HPDE6-E6E7 (cell line): ENCODE data around the gene RAB8B.
A peak's percentile ranks its signal among the peaks of the same experiment; 100 is the strongest.

Experiments
- DNase-seq: peaks from one replicate; pipeline ENCODE4 v3.0.0; 2011; ENCODE audit warnings: missing footprints; ENCODE audit errors: extremely low spot score

RAB8B gene

DNA sequence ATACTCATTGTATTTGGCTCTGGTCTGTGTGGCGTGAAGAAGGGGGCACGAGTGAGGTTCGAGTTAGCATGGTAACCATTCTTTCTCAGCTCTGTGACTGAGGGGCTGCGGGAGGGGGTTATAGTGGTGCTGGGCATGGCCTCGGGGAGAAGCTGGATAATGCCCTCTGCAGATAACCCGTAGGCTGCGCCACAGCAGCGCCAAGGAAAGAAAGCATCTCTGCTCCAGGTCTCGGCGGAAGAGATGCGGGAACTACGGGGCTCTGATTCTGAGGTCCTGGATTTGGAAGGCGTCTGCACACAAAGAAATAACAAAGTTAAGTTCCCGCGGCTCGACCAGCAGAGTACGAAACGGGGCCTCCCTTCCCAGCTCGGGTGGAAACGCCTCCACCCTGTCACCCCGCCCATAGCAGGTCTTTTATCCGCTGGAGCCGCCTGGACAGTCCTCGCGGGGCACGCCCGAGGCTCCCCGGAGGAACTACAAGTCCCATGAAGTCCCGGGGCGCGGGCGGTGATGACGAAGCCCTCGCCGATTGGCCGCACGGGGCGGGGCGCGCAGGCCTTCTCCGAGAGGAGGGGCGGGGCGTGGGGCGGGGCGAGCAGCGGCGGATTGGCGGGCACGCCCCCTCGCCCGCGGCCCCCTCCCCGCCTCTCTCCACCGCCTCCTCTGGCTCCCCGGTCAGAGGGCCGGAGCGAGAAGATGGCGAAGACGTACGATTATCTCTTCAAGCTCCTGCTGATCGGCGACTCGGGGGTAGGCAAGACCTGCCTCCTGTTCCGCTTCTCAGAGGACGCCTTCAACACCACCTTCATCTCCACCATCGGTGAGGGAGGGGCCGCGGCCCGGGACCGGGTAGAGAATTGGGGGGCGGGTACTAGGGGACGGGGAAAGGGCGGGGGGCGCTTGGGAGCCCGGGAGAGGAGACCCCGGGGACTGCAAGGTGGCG, at the start of gene RAB8B:
Gene RAB8B, plus strand, starts transcription at position 681 of the 946 bp plus-strand sequence. Its CDS starts 19 bp downstream, at position 700.
- peak; percentile 84 for DNase-seq

DNA sequence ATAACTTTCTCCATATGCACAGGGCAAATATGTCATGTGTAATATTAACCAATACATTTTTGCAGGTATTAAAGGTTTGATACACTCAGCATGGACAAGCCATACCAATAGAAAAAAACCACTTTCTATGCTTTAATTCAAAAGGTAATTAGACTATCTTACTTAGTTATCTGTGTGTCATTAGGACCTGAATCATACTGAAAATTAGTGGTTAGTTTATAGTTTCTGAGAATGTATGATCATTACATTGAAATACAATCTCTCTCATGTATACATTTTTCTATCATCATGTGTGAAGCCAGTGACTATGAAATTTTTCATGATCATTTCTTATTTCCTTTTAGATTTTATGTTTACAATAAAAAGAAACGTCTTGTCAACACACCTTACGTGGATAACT, 48.5 kb upstream of the RAB8B start:
- DNase-seq, result no peak

DNA sequence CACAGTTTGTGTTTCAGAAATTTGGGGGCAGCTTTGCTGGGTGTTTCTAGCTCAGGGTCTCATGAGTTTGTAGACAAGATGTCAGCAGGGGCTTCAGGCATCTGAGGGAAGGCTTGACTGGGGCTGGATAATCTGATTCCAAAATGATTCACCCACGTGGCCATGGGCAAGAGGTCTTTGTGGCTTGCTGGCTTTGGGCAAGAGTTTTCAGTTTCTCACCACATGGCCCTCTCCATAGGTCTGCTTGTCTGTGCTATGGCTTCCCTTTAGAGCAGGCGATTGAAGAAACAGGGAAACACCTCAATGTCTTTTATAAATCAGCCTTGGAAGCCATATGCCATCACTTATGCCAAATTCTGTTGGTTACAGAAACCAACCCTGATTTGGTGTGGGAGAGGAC, 44.0 kb upstream of the RAB8B start:
- no peak for DNase-seq

DNA sequence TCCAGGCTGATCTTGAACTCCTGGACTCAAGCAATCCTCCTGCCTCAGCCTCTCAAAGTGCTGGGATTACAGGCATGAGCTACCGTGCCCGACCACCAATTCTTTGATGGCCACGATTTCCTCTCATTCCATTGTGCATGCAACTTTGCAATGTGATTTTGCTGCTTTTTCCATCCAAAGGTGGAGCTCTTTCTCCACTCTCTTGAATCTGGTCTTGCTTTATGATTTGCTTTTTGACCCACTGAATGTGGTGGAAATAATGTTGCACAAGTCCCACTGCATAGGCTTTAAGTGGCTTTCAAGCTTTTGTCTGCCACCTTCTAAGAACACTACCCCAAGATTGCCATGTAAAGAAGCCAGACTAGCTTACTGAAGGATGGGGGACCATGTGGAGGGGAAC, 42.7 kb upstream of the RAB8B start:
- no peak for DNase-seq

DNA sequence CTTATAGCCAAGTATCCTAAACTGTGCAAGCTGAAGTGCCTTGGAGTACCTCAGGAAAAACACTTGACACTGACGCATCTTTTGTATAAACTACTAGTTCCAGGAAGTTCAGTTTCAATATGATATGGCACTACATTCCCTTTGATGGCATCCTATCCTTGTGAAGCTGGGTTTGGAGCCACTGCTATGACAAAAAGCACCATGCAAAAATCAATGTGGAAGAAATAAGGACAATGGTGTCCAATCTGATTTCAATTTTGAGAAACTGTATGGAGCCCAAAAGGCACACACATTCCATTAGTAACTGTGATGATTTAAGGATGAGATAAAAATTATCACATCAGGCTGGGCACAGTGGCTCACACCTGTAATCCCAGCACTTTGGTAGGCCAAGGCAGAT, 37.7 kb upstream of the RAB8B start:
- no peak for DNase-seq

DNA sequence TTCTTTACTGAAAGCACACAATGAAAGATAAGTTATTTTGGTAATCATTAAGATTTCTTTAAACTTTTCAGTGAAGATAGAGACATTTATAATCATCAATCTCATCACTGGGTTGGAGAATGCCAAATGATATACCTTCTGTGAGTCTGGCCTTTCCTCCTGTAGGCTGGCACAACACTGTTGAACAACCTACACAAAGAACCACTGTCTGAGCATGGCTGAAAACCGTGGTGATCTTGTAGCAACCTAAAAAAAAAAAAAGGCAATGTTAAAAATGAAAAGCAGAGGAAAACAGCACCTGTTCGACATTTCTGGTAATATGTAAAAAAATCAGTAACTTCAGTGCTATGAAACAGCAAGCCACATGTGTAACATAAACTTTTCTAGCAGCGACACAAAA, 33.9 kb upstream of the RAB8B start:
- no peak for DNase-seq

DNA sequence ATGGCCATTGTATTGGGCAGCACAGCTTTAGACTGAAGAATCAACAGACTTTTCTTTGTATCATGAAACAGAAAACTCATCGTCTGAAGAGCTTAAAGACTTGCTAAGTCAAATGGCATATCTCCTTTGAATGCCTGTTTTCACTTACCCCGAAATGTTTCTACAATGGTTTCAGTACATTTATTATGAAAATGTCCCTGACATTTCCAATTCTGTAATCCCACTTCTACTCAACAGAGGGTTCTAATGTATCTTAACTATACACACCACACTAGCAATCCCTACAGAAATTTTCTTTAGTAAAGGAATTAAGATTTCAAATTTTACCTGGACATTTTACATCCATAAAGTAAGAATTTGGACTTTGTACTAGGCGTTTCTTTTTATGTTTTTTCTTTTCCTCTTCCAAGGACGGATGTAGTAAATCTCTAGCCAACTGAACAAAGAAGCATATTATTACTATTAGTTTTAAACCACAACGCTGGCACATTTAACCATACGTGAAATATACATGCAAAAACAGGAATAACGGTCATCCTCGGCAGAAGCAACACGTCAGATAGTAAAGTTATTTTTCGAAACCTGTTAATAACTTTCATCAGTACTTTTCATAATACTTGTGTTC, 33.2 kb upstream of the RAB8B start:
- DNase-seq, result no peak

DNA sequence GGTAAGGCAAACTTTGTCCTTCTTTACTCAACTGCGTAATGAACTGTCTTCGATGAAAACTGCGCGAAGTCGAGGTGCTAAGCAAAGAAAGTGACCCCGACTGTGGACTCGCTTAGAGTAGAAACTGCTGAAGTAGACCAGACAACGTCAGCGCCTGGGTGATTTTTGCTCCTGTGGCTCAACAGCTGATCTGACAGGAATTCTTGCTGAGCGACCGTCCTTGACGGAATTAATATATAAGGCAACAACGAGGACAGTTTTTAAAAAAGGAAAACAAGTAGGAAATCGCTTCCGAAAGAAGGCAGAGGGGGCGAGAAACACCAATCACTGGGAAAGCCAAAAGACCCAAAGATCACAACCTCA, 32.7 kb upstream of the RAB8B start:
- no peak for DNase-seq

DNA sequence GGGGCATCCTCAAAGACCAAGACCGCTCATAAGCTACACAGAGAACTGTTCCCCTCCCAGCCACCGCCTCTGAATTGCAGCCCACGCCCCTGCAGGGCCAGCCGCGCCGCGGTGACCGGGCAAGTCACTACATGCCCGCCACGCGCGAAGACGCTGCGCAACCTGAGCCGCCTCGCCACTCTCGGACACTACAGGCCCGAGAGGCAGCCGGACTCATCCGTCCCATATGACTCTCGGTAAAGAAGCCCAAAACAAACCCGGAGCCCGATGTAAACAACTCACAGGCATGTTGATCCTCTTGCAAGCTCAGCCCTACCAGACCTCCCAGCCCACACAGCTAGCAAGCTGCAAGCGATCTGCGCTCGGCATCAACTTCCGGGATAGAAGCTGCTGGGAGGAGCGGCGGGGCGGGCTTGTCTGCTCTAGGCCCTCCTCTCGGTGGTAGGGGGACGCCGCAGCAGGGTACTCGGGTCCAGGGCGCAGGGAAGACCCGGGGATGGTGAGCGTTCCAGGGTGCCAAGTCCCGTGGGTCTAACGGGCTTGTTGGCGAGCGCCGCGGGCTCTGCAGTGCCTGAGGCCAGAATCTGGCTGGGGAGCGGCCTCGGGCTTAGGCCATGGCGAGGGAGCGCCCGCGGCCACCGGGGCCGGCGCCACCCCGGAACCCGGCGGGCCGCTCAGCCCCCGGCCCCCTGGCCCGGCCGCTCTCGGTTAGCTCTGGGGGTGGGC, 32.1 kb upstream of the RAB8B start, which contains the start of gene RPS27L:
Gene RPS27L, minus strand, starts transcription at position 360 of the 726 bp plus-strand sequence. Its CDS starts 72 bp downstream, at position 288.
- peak; percentile 92 for DNase-seq

DNA sequence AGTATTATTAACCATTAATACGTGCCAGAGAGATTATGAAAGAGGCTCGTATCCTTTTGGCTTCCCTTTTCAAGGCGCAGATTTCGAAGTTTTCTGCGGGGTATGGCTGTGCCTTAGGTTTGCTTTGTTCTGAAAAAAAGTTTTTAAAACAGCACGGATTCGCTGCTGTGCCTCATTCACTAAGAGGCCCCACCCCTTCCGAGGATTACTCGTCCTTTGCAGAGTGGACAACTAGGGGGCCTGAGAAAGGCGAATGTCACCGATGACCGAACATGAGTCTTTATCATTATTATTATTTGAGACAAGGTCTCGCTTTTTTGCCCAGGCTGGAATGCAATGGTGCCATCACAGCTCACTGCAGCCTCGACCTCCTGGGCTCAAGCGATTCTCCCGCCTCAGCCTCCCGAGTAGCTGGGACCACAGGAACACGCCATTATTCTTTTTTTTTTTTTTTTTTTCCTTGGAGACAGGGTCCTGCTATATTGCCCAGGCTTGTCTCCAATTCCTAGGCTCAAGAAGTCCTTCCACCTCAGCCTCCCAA, 31.4 kb upstream of the RAB8B start:
- DNase-seq, result no peak

DNA sequence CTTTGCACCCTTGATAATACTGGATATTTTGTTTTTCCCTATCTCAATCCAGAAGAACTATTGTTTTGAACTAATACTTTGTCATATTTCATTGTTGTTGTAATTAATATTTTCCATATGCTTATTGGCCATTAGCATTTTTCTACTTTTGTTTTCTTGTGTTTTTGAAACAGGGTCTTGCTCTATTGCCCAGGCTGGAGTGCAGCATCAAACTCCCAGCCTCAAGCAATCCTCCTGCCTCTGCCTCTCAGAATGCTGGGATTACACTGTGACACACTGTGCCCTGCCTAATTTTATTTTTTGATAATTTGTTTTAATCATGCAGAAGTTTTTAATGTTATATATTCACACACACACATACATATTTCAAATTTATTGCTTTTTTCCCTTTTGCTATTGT, 28.8 kb upstream of the RAB8B start:
- no peak for DNase-seq

DNA sequence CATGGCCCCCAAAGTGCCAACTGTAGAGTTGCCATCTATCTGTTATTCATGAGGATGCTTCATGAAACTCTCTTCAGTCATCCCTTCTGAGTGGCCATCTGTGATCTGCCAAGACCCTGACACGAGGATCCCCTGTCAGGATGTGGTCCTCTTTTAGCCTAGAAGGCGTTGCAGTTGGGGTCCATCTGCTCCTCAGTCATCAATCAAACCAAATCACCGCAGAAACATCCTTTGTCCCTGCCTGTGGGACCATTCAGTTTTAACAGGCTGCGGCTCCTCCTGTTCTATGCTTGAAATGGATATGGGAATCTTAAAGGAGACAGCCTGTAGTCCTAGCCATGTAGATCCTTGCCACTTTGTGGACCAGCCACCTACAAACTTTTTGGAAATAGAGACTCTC, 26.2 kb upstream of the RAB8B start:
- no peak for DNase-seq

DNA sequence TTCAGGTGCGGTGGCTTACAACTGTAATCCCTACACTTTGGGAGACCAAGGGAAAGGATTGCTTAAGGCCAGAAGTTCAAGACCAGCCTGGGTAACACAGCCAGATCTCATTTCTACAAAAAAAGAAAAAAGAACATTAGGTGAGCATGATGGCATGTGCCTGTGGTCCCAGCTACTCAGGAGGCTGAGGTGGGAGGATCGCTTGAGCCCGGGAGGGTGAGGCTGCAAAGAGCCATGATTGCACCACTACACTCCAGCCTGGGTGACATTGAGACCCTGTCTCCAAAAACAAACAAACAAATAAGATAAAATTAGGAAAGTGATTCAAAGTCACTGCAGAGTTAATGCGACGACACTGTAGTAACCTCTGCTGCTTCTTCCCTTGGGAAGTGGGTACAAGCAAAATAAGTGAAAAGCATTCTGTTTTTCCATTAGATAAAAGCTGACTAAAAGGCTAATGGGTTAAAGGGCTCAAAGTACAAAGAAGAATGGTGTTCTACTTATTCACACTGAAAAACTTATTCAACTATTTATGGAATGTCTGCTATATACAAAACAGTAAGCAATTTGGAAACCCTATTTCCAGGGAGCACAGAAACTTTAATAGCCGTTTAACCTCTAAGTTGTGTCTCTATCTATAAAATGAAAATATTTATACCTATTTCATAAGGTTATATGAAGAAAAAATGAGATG, 24.1 kb upstream of the RAB8B start:
- DNase-seq, result no peak

DNA sequence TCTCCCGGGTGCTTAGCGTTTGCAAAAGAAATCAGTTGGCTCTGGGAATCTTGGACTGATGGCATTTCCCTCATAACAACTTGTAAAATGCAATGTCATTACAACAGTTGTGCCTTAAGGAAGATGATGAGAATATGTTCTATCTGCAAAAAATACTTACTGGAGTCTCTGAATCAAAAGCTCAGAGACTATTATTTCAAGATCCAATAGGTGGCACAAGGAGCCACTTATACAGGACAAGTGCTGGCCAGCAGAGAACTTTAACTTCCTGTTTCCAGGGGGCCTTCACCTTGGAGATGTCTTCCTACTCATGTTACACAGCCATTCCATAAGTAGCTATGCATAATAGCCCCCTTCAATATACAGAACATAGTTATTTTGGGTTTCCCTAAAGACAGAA, 23.2 kb upstream of the RAB8B start:
- no peak for DNase-seq

DNA sequence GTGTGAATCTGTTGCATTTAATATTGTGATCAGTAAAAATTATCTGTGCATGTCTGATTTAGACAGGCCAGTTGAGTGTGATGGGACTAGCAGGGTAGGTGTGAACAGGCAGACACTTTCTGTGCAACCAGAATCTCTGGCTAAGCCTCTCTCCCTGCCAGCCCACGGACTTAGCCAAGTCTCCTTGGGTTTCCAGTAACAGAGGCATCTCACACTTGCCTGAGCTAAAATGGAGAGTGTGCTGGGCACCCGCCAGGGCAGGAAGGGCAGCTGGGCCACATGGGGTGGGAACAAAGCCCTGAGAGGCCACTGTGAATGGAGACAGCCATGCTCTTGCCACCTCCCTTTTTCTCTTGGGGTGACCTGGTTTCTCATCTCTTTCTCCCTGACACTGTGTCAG, 19.6 kb upstream of the RAB8B start:
- DNase-seq, result no peak

DNA sequence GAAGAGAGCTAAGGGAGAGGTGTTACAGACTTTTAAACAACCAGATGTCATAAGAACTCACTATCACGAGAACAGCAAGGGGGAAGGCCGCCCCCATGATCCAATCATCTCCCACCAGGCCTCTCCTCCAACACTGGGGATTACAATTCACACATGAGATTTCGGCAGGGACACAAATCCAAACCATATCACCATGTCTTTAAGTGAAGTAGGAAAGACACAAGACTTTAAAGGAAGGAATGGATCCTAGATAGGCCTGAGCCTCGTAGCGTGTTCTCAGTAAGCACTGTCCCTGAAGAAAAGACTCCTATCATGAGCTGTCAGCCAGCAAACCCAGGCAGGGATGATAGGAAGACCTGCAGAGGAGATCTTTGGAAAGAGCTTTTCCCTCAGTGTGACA, 17.0 kb upstream of the RAB8B start:
- no peak for DNase-seq

DNA sequence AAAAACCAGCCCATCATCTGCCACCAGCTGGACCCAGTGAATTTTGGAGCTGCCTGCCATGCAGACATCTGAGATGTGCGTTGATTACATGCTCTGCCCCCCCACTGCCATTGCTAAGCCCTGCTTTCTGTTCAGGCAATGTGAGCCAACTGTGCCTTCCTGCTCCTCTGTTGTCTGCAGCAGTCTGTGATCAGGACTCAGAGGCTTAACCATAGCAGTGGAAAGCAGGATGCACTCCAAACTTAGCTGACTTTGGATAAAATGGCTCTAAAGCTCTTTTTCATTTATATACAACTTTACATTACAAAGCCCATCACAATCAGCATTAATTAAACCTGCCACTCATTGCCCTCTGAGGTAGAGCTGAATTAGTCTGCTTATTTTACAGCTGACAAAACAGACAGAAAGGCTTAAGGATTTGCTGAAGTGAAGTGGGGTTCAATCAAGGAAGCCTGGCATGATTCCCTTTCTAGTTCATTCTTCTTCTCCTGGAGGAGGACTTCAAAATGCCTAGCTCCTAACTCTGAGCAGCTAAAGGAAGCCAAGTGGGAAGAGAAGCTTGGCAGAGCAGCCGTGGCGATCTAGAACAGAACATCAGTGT, 16.5 kb upstream of the RAB8B start:
- no peak for DNase-seq

DNA sequence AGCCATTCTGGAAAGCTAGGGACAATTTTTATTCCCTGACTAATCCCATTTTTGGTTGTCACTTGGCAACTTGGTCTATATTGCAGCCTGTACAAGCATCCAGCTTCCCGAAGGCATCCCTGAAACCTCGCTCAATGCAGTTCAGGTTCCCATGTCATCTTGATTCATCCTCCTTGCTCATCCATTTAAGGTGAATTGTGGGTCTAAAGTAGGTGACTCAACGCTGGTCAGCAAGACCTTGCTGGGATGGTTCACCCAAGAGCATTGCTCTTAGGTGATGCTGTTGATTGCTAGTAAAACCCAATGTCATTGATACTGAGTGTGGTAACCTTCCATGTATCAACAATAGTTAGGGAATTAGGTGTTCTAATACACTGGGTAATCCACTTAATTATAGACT, 13.1 kb upstream of the RAB8B start:
- DNase-seq, result peak; percentile 52

DNA sequence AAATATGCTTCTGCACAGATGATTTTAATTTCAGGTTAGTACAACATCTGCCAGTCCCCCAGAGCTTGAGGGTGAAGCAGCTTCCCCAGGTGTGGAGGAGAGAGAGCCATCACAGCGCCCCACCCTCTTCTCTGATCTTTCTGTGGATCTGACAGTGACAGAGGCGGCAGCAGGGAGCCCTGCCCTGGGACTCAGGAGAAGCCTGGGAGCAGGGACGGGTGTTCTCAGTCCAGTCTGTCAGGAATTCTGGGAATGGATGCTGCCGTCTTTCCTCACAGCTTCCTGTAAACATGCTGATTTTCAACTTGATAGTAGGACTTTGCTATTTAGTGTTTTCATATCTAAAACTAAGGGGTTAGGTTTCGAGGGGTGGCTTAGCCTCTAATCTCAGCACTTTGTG, 11.4 kb upstream of the RAB8B start:
- DNase-seq, result no peak

DNA sequence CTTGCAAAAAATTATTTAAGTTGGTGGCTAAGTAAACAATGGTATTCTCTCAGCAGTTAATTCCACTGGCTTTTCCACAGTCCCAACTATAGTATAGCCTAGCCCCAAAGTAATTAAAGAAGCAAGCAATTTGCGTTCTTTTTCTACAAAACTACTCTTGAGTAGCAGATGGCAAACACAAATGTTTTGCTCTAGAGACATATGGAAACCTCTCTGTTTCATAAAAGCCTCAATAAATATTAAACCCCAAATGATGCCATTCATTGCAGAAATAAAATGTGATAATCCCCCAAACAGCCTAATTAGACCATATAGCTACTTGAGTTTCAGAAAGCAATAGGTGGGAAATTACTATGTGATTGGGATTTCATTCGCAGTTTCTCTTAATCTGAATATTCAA, 8.7 kb upstream of the RAB8B start:
- no peak for DNase-seq

DNA sequence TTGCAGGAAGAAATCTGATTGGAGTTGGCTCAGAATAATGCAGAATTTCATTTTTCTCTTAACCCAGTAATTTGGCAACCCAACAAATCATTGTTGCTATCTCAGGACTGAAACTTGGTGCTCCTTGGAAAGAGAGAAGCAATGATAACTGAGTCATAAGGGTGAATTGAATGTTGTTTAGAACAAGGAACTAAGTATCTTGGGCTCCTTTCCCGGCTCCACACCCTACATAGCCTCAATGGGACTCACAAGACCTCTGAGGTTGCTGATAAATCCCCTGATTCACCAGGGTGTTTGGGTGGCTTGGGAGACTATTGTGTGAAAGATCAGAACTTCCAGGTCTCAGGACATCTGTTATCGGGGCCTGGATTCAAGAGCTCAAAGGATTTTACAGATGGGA, 7.8 kb upstream of the RAB8B start:
- no peak for DNase-seq
